Measurements from ENCODE around the gene PIP5K1B. TPM values are rescaled to one million over a fixed set of nuclear protein-coding genes. Genes with fewer than 3 reads are reported as not detected.

Gene PIP5K1B
- total RNA-seq, 1 donor from 2014 or later = 14.9 TPM

GRCh38 chr9:68851657-68852056, 146.6 kb downstream of the PIP5K1B start:
- DNase-seq (ENCODE audit: low spot score) = peak; percentile 57

- DNase-seq (ENCODE audit: low spot score) = no peak
These were observed 147.9 kb downstream of the PIP5K1B start for GRCh38 chr9:68852941-68853340.

GRCh38 chr9:68859347-68859746, 154.3 kb downstream of the PIP5K1B start:
- no peak for DNase-seq (ENCODE audit: low spot score)

GRCh38 chr9:68860419-68860818, 155.4 kb downstream of the PIP5K1B start:
- DNase-seq (ENCODE audit: low spot score) = no peak

- no peak for DNase-seq (ENCODE audit: low spot score)
These were observed 156.4 kb downstream of the PIP5K1B start for GRCh38 chr9:68861436-68861835.

- DNase-seq (ENCODE audit: low spot score) = no peak
These were observed 162.0 kb downstream of the PIP5K1B start for GRCh38 chr9:68867066-68867465.

- DNase-seq (ENCODE audit: low spot score) = no peak
These were observed 164.0 kb downstream of the PIP5K1B start for GRCh38 chr9:68869022-68869421.

- DNase-seq (ENCODE audit: low spot score) = peak; percentile 32
These were observed 165.0 kb downstream of the PIP5K1B start for GRCh38 chr9:68870086-68870485.

GRCh38 chr9:68871236-68871635, 166.2 kb downstream of the PIP5K1B start:
- DNase-seq (ENCODE audit: low spot score) = no peak

GRCh38 chr9:68872026-68872501, 167.0 kb downstream of the PIP5K1B start:
- no peak for DNase-seq (ENCODE audit: low spot score)

GRCh38 chr9:68873179-68873578, 168.1 kb downstream of the PIP5K1B start:
- DNase-seq (ENCODE audit: low spot score) = no peak

GRCh38 chr9:68876273-68876672, 171.2 kb downstream of the PIP5K1B start:
- no peak for DNase-seq (ENCODE audit: low spot score)

GRCh38 chr9:68876681-68877080, 171.6 kb downstream of the PIP5K1B start:
- DNase-seq (ENCODE audit: low spot score) = no peak

GRCh38 chr9:68877219-68877618, 172.2 kb downstream of the PIP5K1B start:
- DNase-seq (ENCODE audit: low spot score) = no peak

GRCh38 chr9:68878450-68878849, 173.4 kb downstream of the PIP5K1B start:
- DNase-seq (ENCODE audit: low spot score) = no peak

GRCh38 chr9:68883224-68883623, 178.2 kb downstream of the PIP5K1B start:
- DNase-seq (ENCODE audit: low spot score) = no peak

- DNase-seq (ENCODE audit: low spot score) = no peak
These were observed 182.2 kb downstream of the PIP5K1B start for GRCh38 chr9:68887232-68887631.

GRCh38 chr9:68894502-68894901, 189.5 kb downstream of the PIP5K1B start:
- DNase-seq (ENCODE audit: low spot score) = peak; percentile 51

GRCh38 chr9:68895741-68896478, 190.9 kb downstream of the PIP5K1B start:
- DNase-seq (ENCODE audit: low spot score) = peak; percentile 84

GRCh38 chr9:68896486-68896885, 191.4 kb downstream of the PIP5K1B start:
- DNase-seq (ENCODE audit: low spot score) = peak; percentile 72

- no peak for DNase-seq (ENCODE audit: low spot score)
These were observed 192.6 kb downstream of the PIP5K1B start for GRCh38 chr9:68897577-68898145.

- no peak for DNase-seq (ENCODE audit: low spot score)
These were observed 193.9 kb downstream of the PIP5K1B start for GRCh38 chr9:68898781-68899439.

GRCh38 chr9:68904454-68904853, 199.4 kb downstream of the PIP5K1B start:
- no peak for DNase-seq (ENCODE audit: low spot score)

All from umbilical cord (tissue), 2 donors.